Activated CD4-positive, CD25-positive, alpha-beta regulatory T cell treated with anti-CD3 and anti-CD28 coated beads, Interleukin-2, amount 50 U/mL, for 24 hours (primary cell): ENCODE results near the gene DMRTB1.
A peak's percentile ranks its signal among the peaks of the same experiment; 100 is the strongest.
"Not testable (repeated sequence)": the region's sequence is repeated elsewhere in the genome, so short reads cannot be mapped to it uniquely, and the experiment has no call there.

ENCODE experiments used
- ATAC-seq, 2 donors: fragments of 150-1000 bp; cut with Tn5 transposase; one replicate each; pipeline ENCODE4 v1.10.0; 2021; ENCODE audit warnings: mild to moderate bottlenecking in 1 of 2, moderate library complexity in 1 of 2

The DMRTB1 gene

GRCh38 chr1:53459321-53460175 is at the start of gene DMRTB1:
Gene DMRTB1 (plus strand): TSS chr1:53459399. CDS start chr1:53459454, 55 bp downstream.
- no peak for ATAC-seq

GRCh38 chr1:53409695-53410094 is 49.5 kb upstream of the DMRTB1 start:
- ATAC-seq, result no peak

- ATAC-seq, result peak in 1 of 2 donors; percentile 28
Measured at GRCh38 chr1:53410100-53410541, 49.1 kb upstream of the DMRTB1 start.

- no peak for ATAC-seq
Measured at GRCh38 chr1:53410701-53411100, 48.5 kb upstream of the DMRTB1 start.

GRCh38 chr1:53411541-53412152 is 47.6 kb upstream of the DMRTB1 start:
- ATAC-seq, result peak; percentile 41 to 56

- ATAC-seq, result no peak
Measured at GRCh38 chr1:53412285-53413174, 46.7 kb upstream of the DMRTB1 start.

- ATAC-seq, result peak; percentile 83 to 87
Measured at GRCh38 chr1:53413175-53414001, 45.8 kb upstream of the DMRTB1 start.

- no peak for ATAC-seq
Measured at GRCh38 chr1:53414632-53415031, 44.6 kb upstream of the DMRTB1 start.

GRCh38 chr1:53415432-53415831 is 43.8 kb upstream of the DMRTB1 start:
- ATAC-seq, result no peak

- no peak for ATAC-seq
Measured at GRCh38 chr1:53416269-53416813, 42.9 kb upstream of the DMRTB1 start.

- ATAC-seq, result no peak
Measured at GRCh38 chr1:53417074-53417511, 42.1 kb upstream of the DMRTB1 start.

- no peak for ATAC-seq
Measured at GRCh38 chr1:53419034-53419433, 40.2 kb upstream of the DMRTB1 start.

GRCh38 chr1:53420341-53420740 is 38.9 kb upstream of the DMRTB1 start:
- ATAC-seq, result no peak

- ATAC-seq, result no peak
Measured at GRCh38 chr1:53421208-53421607, 38.0 kb upstream of the DMRTB1 start.

- ATAC-seq, result no peak
Measured at GRCh38 chr1:53430261-53430660, 28.9 kb upstream of the DMRTB1 start.

- no peak for ATAC-seq
Measured at GRCh38 chr1:53430779-53431178, 28.4 kb upstream of the DMRTB1 start.

GRCh38 chr1:53431244-53431643 is 28.0 kb upstream of the DMRTB1 start:
- ATAC-seq, result no peak

GRCh38 chr1:53431805-53432565 is 27.2 kb upstream of the DMRTB1 start:
- no peak for ATAC-seq

- ATAC-seq, result no peak
Measured at GRCh38 chr1:53432611-53433010, 26.6 kb upstream of the DMRTB1 start.

GRCh38 chr1:53434405-53435007 is 24.7 kb upstream of the DMRTB1 start:
- ATAC-seq, result not testable (repeated sequence)

GRCh38 chr1:53435151-53435550 is 24.0 kb upstream of the DMRTB1 start:
- no peak for ATAC-seq
